ENCODE results near the gene SDCBP2. TPM values are rescaled to one million over a fixed set of nuclear protein-coding genes. Genes with fewer than 3 reads are reported as not detected.

Gene SDCBP2
- total RNA-seq, 1 experiment from 2014 or later = 1.9 TPM

DNA sequence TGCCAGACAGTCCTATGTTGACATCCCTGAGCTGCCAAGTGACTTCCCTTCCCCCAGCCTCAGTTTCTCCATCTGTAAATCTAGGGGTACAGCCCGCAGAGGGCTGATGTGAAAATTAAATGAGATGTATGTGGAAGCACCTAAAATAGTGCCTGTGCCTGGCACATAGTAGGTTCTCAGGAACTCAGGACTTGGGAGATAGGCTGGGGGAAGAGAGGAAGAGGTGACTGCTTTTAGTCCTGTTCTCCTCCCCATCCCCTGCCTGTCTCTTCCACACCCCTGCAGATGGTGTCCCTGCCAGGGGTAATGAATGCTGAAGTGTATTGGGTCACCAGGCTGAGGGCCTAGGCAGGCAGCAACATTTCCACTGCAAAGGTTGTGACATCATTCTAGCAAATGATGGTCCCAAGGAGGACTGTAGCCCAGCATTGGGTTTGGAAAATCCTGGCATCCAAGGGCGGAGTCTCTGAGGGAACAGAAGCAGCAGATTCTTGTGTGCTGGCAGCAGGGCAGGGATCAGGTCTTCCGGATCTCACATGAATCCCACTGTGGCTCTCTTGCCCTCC is 61.0 kb downstream of the SDCBP2 start:
- H3K4me3 Mint-ChIP-seq = peak overlapping the region in 1 of 2 experiments; percentile 87; a peak in 2 of 5 replicates
- Histone ChIP-seq H3K4me2 (ENCODE audit: insufficient read depth, insufficient read length, low read length) (no peak overlapping the region), H4K91ac (ENCODE audit: insufficient read length, low read depth, low read length) (no peak overlapping the region), H4K20me1 (ENCODE audit: control insufficient read depth, insufficient read depth, insufficient read length) (no peaks in the 10 kb centered on the region), H3K79me1 (ENCODE audit: insufficient read depth, low read depth, low read length, poor library complexity, severe bottlenecking) (no peaks in the 10 kb centered on the region), H2BK12ac (ENCODE audit: insufficient read length, low read depth, low read length) (no peak overlapping the region), H3K27me3 (ENCODE audit: insufficient read depth, low read length) (no peaks in the 10 kb centered on the region), H3K9ac (ENCODE audit: extremely low read depth, insufficient read length, low read length) (no peak overlapping the region), H3K27ac (ENCODE audit: insufficient read length, low read depth, low read length) (no peak overlapping the region), H3K4me1 (ENCODE audit: insufficient read depth, low read length) (no peaks in the 10 kb centered on the region), H3K56ac (ENCODE audit: insufficient read length, low read depth, low read length) (no peak overlapping the region), H2AFZ (ENCODE audit: low read length) (no peak overlapping the region), H3T11ph (ENCODE audit: low read length) (no peak overlapping the region), H3K9me3 (ENCODE audit: control insufficient read depth, low read depth, low read length) (no peaks in the 10 kb centered on the region), H2AK5ac (ENCODE audit: insufficient read length, low read length) (no peak overlapping the region), H4K8ac (replicated peaks; ENCODE audit: insufficient read length, low read depth, low read length) (no peak overlapping the region), H3K14ac (ENCODE audit: insufficient read depth, low read length) (no peak overlapping the region), H3K4ac (ENCODE audit: low read depth, low read length) (no peak overlapping the region), H2BK15ac (ENCODE audit: low read depth, low read length) (no peak overlapping the region; the same call in 1 of the 2 replicates), H3K79me2 (ENCODE audit: insufficient read depth, low read length) (no peaks in the 10 kb centered on the region), H2BK5ac (ENCODE audit: insufficient read length, low read length) (no peak overlapping the region), H3K23ac (ENCODE audit: insufficient read length, low read depth, low read length) (no peak overlapping the region), H2BK20ac (ENCODE audit: low read depth, low read length, poor library complexity, severe bottlenecking) (no peak overlapping the region), H3K23me2 (ENCODE audit: insufficient read length, low read depth, low read length, poor library complexity, severe bottlenecking) (no peaks in the 10 kb centered on the region), H4K5ac (ENCODE audit: insufficient read length, low read depth, low read length) (no peak overlapping the region), H2BK120ac (ENCODE audit: low read depth, low read length, poor library complexity, severe bottlenecking) (no peak overlapping the region), H3K18ac (ENCODE audit: insufficient read length, low read depth, low read length) (no peak overlapping the region)
- DNase-seq = no peak
- WGBS (ENCODE audit: extremely low coverage, insufficient read length, low lambda C conversion rate) = no CpG with 5 or more reads among the region's 3 CpGs
- TF ChIP-seq, protein P1, sequence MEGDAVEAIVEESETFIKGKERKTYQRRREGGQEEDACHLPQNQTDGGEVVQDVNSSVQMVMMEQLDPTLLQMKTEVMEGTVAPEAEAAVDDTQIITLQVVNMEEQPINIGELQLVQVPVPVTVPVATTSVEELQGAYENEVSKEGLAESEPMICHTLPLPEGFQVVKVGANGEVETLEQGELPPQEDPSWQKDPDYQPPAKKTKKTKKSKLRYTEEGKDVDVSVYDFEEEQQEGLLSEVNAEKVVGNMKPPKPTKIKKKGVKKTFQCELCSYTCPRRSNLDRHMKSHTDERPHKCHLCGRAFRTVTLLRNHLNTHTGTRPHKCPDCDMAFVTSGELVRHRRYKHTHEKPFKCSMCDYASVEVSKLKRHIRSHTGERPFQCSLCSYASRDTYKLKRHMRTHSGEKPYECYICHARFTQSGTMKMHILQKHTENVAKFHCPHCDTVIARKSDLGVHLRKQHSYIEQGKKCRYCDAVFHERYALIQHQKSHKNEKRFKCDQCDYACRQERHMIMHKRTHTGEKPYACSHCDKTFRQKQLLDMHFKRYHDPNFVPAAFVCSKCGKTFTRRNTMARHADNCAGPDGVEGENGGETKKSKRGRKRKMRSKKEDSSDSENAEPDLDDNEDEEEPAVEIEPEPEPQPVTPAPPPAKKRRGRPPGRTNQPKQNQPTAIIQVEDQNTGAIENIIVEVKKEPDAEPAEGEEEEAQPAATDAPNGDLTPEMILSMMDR (conservative IDR thresholded peaks at IDR 0.05) = no peak
- peaks cover 16 to 27% of the 10 kb centered on the region in 2 experiments for H3K4me1 Mint-ChIP-seq
- H3K27me3 Mint-ChIP-seq (ENCODE audit: low read depth) = peaks cover 23% of the 10 kb centered on the region
- H3K27ac Mint-ChIP-seq = no peak overlapping the region
- no peaks in the 10 kb centered on the region for H3K9me3 Mint-ChIP-seq
- H3K36me3 Mint-ChIP-seq (ENCODE audit: insufficient read depth in 1 of 3, low read depth in 3 of 3) = no peaks in the 10 kb centered on the region

Data from H9 (cell line).